HG03066 (cell line): ENCODE results near the gene VMO1.

Experiments
- ATAC-seq: cut with Tn5 transposase; IDR thresholded peaks from one replicate; pipeline ENCODE4 v1.9.1; 2021; ENCODE audit warnings: low read depth; ENCODE audit not compliant: unreplicated experiment

VMO1 gene

DNA sequence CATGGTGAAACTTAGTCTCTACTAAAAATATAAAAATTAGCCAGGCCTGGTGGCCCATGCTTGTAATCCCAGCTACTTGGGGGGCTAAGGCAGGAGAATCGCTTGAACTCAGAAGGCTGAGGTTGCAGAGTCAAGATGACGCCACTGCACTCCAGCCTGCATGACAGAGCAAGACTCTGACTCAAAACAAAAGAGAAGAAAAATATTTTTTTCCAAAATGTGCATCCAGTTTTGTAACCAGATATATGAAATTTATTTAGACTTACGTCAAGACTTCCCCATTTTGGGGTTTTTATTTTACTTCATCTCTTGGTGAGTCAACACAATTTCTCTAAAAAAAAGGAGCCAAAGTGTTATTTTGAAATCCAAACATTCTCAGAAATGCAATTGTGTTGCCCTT, 20.0 kb downstream of the VMO1 start:
- ATAC-seq = no peak

GRCh38 chr17:4764595-4764994, 21.6 kb downstream of the VMO1 start:
- ATAC-seq = no peak

GRCh38 chr17:4759776-4760236, 26.4 kb downstream of the VMO1 start:
- ATAC-seq = no peak

GRCh38 chr17:4753392-4753791, 32.8 kb downstream of the VMO1 start:
- no peak for ATAC-seq

GRCh38 chr17:4751932-4752331, 34.2 kb downstream of the VMO1 start:
- ATAC-seq = no peak

GRCh38 chr17:4750606-4751005, 35.6 kb downstream of the VMO1 start:
- ATAC-seq = no peak

- ATAC-seq = no peak
Measured at GRCh38 chr17:4748686-4749085, 37.5 kb downstream of the VMO1 start.

GRCh38 chr17:4747847-4748246, 38.3 kb downstream of the VMO1 start:
- ATAC-seq = no peak

- ATAC-seq = no peak
Measured at GRCh38 chr17:4744999-4745969, 40.9 kb downstream of the VMO1 start.

DNA sequence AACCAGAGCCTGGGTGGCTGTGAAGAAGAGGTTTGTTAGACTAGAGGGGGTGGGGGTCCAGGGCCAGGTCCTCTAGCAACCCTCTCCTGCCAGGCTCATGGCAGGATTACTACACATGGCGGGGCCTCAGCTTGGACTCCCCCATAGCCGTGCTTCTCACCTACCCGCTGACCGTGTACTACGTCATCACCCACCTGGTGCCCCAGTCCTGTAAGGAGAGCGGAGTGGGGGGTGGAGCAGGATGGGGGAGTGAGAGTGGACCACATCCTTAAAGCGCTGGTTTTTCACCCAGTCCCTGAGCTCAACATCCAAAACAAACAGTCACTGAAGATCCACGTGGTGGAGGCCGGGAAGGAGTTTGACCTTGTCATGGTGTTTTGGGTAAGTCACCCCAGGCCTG, 42.3 kb downstream of the VMO1 start:
- ATAC-seq = no peak

GRCh38 chr17:4743216-4743615, 42.9 kb downstream of the VMO1 start:
- ATAC-seq = no peak

DNA sequence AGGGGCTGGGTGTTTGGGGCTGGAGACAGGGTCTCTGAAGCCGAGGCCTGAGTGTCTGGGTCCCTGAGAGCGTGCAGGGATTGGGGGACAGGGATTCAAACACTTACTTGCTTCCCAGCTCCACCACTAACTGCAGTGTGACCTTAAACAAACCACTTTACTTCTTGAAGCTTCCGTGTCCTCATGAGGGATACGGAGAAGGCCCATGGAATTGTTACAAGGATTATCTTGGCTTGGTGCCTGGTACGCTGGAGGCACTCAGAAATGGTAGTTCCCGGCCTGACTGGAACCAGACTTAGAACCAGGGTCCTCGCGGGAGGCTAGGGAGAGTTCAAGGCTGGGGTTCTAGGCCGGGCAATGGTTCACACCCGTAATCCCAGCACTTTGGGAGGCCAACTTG, 43.5 kb downstream of the VMO1 start:
- no peak for ATAC-seq

- no peak for ATAC-seq
Measured at GRCh38 chr17:4742133-4742532, 44.0 kb downstream of the VMO1 start.

- ATAC-seq = no peak
Measured at GRCh38 chr17:4741544-4741943, 44.6 kb downstream of the VMO1 start.

DNA sequence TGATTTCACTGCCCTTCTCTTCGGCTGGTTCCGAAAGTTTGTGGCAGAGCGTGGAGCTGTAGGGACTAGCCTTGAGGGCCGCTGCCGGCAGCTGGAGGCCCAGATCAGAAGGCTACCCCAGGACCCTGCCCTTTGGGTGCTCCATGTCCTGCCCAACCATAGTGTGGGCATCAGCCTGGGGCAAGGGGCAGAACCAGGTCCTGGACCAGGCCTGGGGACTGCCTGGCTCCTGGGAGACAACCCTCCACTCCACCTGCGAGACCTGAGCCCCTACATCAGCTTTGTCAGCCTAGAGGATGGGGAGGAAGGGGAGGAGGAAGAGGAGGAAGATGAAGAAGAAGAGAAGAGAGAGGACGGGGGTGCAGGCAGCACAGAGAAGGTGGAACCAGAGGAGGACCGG, 45.6 kb downstream of the VMO1 start:
- ATAC-seq = no peak

- no peak for ATAC-seq
Measured at GRCh38 chr17:4740025-4740351, 46.2 kb downstream of the VMO1 start.

GRCh38 chr17:4739122-4740024, 46.8 kb downstream of the VMO1 start, which contains the start of the genes CXCL16 and ZMYND15:
TSS of gene CXCL16 (minus strand) at chr17:4739928. CDS start at chr17:4739339, 589 bp downstream.
TSS of gene ZMYND15 (plus strand) at chr17:4739833. CDS start at chr17:4740549, 716 bp downstream.
- no peak for ATAC-seq

GRCh38 chr17:4738136-4739121, 47.7 kb downstream of the VMO1 start:
- no peak for ATAC-seq

GRCh38 chr17:4735876-4736651, 50.1 kb downstream of the VMO1 start:
- ATAC-seq = no peak
